GM21737 (cell line): Measurements from ENCODE around the gene CRTC1.

Experiments used
- ATAC-seq: cut with Tn5 transposase; IDR thresholded peaks from one replicate; pipeline ENCODE4 v1.9.1; 2021; ENCODE audit warnings: mild to moderate bottlenecking, moderate library complexity; ENCODE audit not compliant: unreplicated experiment

CRTC1 gene

GRCh38 chr19:18742838-18743783 lies 59.6 kb downstream of the CRTC1 start:
- ATAC-seq = no peak

DNA sequence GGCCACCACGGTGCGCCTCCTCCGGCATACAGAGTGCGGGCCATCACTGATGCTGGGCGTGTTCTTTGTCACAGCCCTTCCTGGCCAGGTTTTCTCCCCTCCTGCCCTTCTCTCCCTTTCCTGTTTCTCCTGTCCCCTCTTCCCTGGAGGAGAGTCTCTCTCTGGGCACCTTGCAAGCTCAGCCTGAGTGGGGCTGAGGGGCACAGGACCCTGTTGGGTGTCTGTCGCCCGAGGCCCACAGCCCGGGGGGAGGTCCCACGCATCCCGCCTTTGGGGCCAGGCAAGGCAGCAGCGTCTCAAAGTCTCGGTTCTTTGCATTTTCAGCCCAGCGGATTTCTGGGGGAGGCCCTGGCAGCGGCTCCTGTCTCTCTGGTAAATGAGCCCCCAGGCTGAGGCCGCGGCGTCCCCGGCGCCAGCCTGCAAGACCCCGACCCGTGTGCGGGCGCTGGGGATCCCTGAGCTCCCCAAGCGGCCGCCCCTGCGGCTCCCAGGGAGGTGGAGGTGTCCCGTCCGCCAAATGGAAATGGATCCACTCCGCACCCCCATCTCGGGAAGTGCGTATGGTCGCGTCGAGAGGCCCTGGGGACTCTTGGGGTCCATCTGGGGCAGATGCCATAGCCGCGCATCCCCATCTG lies 60.4 kb downstream of the CRTC1 start:
- ATAC-seq = no peak

DNA sequence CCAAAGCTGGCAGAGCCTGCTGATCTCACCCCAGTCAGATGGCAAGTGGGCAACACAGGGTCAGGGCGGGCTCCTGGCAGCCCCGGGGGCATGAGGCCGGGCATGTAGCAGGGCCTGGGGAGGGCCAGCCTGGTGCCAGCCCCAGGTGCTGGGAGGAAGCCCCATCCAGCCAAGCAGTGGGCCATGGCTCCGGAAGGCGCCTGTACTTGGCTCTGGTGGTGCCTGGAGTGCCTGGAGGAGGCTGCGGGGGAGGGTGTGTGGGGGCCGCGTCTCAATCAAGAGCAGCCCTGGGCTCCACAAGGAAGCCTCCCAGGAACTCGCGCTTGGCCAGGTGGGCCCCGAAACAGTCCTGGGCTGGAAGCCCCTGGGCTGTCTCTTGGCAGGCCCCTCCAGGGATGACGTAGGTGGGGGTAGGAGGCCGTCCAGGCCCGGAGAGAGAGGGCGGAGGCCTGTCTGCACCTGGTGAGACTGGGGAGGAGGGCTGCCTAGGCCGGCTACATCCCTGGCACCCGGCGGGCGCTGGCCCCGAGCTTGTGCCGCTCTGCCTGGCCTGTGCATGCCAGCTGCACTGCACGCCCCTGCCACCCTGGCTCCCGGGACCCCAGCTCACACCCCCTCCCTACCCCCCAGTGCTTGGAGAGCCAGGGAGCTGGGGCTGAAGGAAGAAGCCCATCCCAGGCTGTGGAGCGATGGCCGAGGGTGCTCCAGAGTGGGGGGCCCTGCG lies 61.7 kb downstream of the CRTC1 start:
- ATAC-seq = no peak

GRCh38 chr19:18745931-18746330 lies 62.5 kb downstream of the CRTC1 start:
- no peak for ATAC-seq

GRCh38 chr19:18746401-18747325 lies 63.2 kb downstream of the CRTC1 start:
- ATAC-seq = no peak

DNA sequence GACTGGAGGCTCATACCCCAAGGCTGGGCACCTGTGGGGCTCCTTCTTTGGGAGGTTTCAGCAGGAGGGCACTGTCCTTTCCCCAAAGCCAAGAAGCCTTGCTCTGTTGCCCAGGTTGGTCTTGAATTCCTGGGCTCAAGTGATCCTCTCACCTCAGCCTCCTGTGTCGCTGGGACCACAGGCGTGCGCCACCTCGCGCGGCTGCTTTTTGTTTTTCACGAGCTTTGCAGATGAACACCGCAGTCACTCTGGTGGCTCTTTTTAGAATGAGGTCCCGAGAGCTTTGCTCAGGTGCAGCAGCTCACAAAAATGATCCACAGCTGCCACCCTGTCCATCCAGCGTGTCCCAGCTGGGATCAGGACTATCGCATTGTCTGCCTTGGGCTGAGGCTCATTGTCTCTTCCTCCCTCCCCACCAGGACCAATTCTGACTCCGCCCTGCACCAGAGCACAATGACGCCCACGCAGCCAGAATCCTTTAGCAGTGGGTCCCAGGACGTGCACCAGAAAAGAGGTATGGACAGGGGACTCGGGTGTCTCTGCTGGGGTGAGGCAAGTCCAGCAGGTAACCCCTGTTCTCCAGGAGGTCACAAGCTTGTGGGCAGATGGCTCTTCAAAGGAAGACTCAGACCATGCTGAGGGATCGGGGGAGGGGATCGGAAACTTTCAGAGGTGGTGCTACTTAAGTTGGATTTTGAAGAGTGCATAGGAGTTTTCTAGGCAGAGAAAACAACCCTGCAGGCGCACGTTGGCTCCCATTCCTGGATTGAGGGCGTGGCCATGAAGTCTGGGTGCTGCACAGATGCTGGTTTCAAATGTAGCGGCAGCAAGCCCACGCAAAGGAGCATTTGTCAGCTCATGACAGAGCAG lies 66.1 kb downstream of the CRTC1 start:
- ATAC-seq = no peak

- no peak for ATAC-seq
Observed at GRCh38 chr19:18750295-18750970, 67.0 kb downstream of the CRTC1 start.

GRCh38 chr19:18751571-18751970 lies 68.1 kb downstream of the CRTC1 start:
- ATAC-seq = no peak

GRCh38 chr19:18754501-18754900 lies 71.0 kb downstream of the CRTC1 start:
- no peak for ATAC-seq

GRCh38 chr19:18756896-18757295 lies 73.4 kb downstream of the CRTC1 start:
- no peak for ATAC-seq

DNA sequence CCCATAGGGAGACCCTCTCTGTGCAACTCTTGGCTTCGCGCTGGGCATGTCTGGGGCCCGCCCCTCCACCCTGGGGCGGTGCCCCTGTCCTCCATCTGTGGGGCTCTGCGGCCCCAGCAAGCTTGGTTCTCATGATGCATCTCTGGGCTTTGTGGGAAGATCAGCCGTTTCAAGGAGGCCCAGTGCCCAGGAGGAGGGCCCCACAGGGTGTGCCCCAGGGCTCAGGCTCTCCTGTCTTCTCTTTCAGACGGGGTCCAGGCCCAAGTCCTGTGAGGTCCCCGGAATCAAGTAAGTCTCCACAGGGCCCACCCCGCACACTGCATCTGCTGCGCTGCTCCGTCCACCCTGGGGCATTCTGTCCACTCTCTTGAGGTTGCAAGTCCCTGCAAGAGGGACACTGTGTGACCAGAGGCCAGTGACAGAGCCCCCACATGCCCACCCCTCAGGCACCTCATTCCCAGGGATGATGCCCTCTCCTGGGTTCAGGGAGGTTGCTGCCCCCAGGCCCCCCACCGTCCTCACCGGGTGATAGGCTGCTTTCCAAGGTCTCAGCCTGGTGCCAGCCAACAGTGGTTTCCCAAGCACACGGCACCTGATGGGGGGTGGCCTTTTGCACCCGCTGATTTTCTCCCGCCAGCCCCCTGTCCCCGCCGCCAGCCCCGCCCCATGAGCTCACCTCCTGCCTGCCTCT lies 76.0 kb downstream of the CRTC1 start:
- ATAC-seq = no peak

DNA sequence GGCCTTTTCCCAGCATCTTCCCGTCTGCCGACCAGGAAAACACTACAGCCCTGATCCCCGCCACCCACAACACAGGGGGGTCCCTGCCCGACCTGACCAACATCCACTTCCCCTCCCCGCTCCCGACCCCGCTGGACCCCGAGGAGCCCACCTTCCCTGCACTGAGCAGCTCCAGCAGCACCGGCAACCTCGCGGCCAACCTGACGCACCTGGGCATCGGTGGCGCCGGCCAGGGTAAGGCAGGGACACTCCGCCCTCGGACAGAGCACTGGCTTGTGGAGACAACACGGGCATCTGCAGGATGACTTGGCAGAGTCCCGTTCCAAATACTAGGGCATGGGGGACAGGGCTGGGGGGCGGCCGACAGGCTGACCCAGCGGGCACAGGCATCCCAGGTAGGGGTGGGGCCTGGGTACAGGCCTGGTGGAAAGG lies 76.5 kb downstream of the CRTC1 start:
- no peak for ATAC-seq

DNA sequence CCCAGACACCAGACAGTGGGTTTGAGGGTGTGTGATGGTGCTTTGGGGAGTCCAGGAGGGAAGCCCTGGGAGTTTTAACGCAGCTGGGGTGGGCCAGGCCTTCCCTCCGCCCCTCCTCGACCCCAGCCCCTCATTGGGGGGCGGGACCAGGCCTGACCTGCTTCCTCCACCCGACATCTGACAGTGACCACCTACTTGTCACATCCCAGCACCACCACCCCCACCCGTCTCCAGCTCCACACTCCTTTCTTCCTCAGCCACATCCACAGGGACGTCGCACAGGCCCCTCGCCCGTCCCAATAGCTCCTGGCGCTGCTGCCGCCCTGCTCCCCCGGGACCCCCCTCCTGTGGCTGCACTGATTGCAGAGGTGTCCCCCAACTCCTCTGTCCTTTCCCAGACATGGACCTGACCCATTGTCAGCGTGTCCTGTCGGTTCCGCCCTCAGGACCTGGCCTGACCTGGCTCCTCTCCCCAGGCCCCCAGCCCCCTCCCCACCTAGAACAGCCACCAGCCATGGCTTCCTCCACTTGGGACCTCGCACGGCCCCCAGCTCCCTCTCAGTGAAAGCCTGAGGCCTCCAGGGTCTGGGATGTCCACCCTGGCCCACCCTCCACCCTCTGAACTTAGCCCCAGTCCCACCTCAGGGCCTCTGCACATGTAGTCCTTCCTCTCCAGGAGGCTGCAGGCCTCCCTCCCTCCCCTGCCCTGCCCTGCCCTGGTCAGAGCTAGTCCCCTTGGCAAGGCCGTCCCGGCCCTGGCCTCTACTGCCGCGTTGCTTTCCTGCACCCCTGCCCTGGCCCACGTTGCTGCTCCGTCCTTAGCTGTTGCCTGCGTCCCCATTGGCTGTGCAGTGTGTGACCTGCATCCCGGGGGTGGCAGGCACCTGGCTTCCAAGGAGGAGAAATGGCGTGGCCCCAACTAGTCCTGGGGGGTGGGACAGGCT lies 77.2 kb downstream of the CRTC1 start:
- no peak for ATAC-seq

GRCh38 chr19:18761531-18762110 lies 78.1 kb downstream of the CRTC1 start:
- ATAC-seq = no peak

- ATAC-seq = no peak
Observed at GRCh38 chr19:18762125-18763023, 78.9 kb downstream of the CRTC1 start.
